ENCODE results near the gene SLC35B3. TPM values are rescaled to one million over a fixed set of nuclear protein-coding genes. Genes with fewer than 3 reads are reported as not detected.

Gene SLC35B3
- total RNA-seq, 1 experiment from 2014 or later: 19.4 TPM

GRCh38 chr6:8387942-8388437 lies 47.4 kb downstream of the SLC35B3 start:
- DNase-seq (ENCODE audit: low spot score): no peak
- no peaks in the 10 kb centered on the region for H3K27me3 ChIP-seq (replicated peaks; ENCODE audit: insufficient read depth, low read depth, low read length, poor library complexity)
- no TSS peak for BruUV-seq (replicated peaks)
- H3K36me3 ChIP-seq (ENCODE audit: insufficient read depth, low read length, poor library complexity, severe bottlenecking): no peaks in the 10 kb centered on the region
- H3K27ac ChIP-seq (ENCODE audit: low read depth, low read length, poor library complexity, severe bottlenecking): no peak overlapping the region
- H3K4me3 ChIP-seq (ENCODE audit: low read depth, low read length, poor library complexity, severe bottlenecking): no peak overlapping the region
- CTCF ChIA-PET: no interaction called here
- H3K4me1 ChIP-seq (ENCODE audit: insufficient read depth, low read length, poor library complexity, severe bottlenecking): no peaks in the 10 kb centered on the region
- no peak for TF ChIP-seq CTCF (conservative IDR thresholded peaks at IDR 0.05; ENCODE audit: low read depth, low read length)
- TF ChIP-seq EZH2 (IDR thresholded peaks at IDR 0.05; ENCODE audit: borderline replicate concordance, low read depth, low read length, poor library complexity, severe bottlenecking): no peak
- intact Hi-C loops (cut with micrococcal nuclease; ENCODE audit: unreplicated experiment): no loop called here
- H3K9me3 ChIP-seq (ENCODE audit: low read depth, low read length, poor library complexity, severe bottlenecking): no peaks in the 10 kb centered on the region
- POLR2A ChIA-PET (ENCODE audit: low non-redundant PET): no interaction called here

GRCh38 chr6:8383584-8383983 lies 51.8 kb downstream of the SLC35B3 start:
- H3K27me3 ChIP-seq (replicated peaks; ENCODE audit: insufficient read depth, low read depth, low read length, poor library complexity): no peaks in the 10 kb centered on the region
- no peak for DNase-seq (ENCODE audit: low spot score)
- ChIA-PET POLR2A (ENCODE audit: low non-redundant PET) (no interaction called here), CTCF (no interaction called here)
- H3K27ac ChIP-seq (ENCODE audit: low read depth, low read length, poor library complexity, severe bottlenecking): no peak overlapping the region
- no peak overlapping the region for H3K4me3 ChIP-seq (ENCODE audit: low read depth, low read length, poor library complexity, severe bottlenecking)
- BruUV-seq (replicated peaks): no TSS peak
- TF ChIP-seq CTCF (conservative IDR thresholded peaks at IDR 0.05; ENCODE audit: low read depth, low read length) (no peak), EZH2 (IDR thresholded peaks at IDR 0.05; ENCODE audit: borderline replicate concordance, low read depth, low read length, poor library complexity, severe bottlenecking) (no peak)
- no peaks in the 10 kb centered on the region for H3K4me1 ChIP-seq (ENCODE audit: insufficient read depth, low read length, poor library complexity, severe bottlenecking)
- no peaks in the 10 kb centered on the region for H3K36me3 ChIP-seq (ENCODE audit: insufficient read depth, low read length, poor library complexity, severe bottlenecking)
- no peaks in the 10 kb centered on the region for H3K9me3 ChIP-seq (ENCODE audit: low read depth, low read length, poor library complexity, severe bottlenecking)
- intact Hi-C loops (cut with micrococcal nuclease; ENCODE audit: unreplicated experiment): no loop called here

GRCh38 chr6:8382434-8382833 lies 52.9 kb downstream of the SLC35B3 start:
- no peaks in the 10 kb centered on the region for H3K9me3 ChIP-seq (ENCODE audit: low read depth, low read length, poor library complexity, severe bottlenecking)
- no peaks in the 10 kb centered on the region for H3K36me3 ChIP-seq (ENCODE audit: insufficient read depth, low read length, poor library complexity, severe bottlenecking)
- peak overlapping the region; percentile 26 for H3K27ac ChIP-seq (ENCODE audit: low read depth, low read length, poor library complexity, severe bottlenecking)
- no peak for DNase-seq (ENCODE audit: low spot score)
- CTCF ChIA-PET: no interaction called here
- H3K27me3 ChIP-seq (replicated peaks; ENCODE audit: insufficient read depth, low read depth, low read length, poor library complexity): no peaks in the 10 kb centered on the region
- POLR2A ChIA-PET (ENCODE audit: low non-redundant PET): no interaction called here
- intact Hi-C loops (cut with micrococcal nuclease; ENCODE audit: unreplicated experiment): no loop called here
- no peak overlapping the region for H3K4me3 ChIP-seq (ENCODE audit: low read depth, low read length, poor library complexity, severe bottlenecking)
- no TSS peak for BruUV-seq (replicated peaks)
- TF ChIP-seq EZH2 (IDR thresholded peaks at IDR 0.05; ENCODE audit: borderline replicate concordance, low read depth, low read length, poor library complexity, severe bottlenecking) (no peak), CTCF (conservative IDR thresholded peaks at IDR 0.05; ENCODE audit: low read depth, low read length) (no peak)
- no peaks in the 10 kb centered on the region for H3K4me1 ChIP-seq (ENCODE audit: insufficient read depth, low read length, poor library complexity, severe bottlenecking)

Measured in A673 (cell line).